HG03442 (cell line): ENCODE measurements around the gene ACTN1.
A peak's percentile ranks its signal among the peaks of the same experiment; 100 is the strongest.

ENCODE experiments used
- ATAC-seq: cut with Tn5 transposase; IDR thresholded peaks from one replicate; pipeline ENCODE4 v1.9.1; 2021; ENCODE audit warnings: mild to moderate bottlenecking, moderate library complexity; ENCODE audit not compliant: unreplicated experiment

Gene ACTN1

GRCh38 chr14:68921049-68921448 lies 58.1 kb downstream of the ACTN1 start:
- ATAC-seq, result no peak

- no peak for ATAC-seq
These were observed 59.8 kb downstream of the ACTN1 start for GRCh38 chr14:68919129-68919927.

- ATAC-seq, result no peak
These were observed 60.5 kb downstream of the ACTN1 start for GRCh38 chr14:68918612-68919011.

- ATAC-seq, result no peak
These were observed 62.7 kb downstream of the ACTN1 start for GRCh38 chr14:68916358-68916941.

GRCh38 chr14:68913516-68913915 lies 65.6 kb downstream of the ACTN1 start:
- ATAC-seq, result no peak

GRCh38 chr14:68911594-68912227 lies 67.4 kb downstream of the ACTN1 start:
- ATAC-seq, result peak; percentile 42

- no peak for ATAC-seq
These were observed 68.6 kb downstream of the ACTN1 start for GRCh38 chr14:68910540-68910939.

- no peak for ATAC-seq
These were observed 70.3 kb downstream of the ACTN1 start for GRCh38 chr14:68908803-68909202.

GRCh38 chr14:68908201-68908600 lies 70.9 kb downstream of the ACTN1 start:
- ATAC-seq, result no peak

GRCh38 chr14:68906439-68906838 lies 72.7 kb downstream of the ACTN1 start:
- no peak for ATAC-seq

GRCh38 chr14:68905107-68905895 lies 73.8 kb downstream of the ACTN1 start:
- no peak for ATAC-seq

GRCh38 chr14:68902357-68902756 lies 76.7 kb downstream of the ACTN1 start:
- no peak for ATAC-seq

GRCh38 chr14:68899033-68899603 lies 80.0 kb downstream of the ACTN1 start:
- no peak for ATAC-seq

- ATAC-seq, result no peak
These were observed 80.7 kb downstream of the ACTN1 start for GRCh38 chr14:68898248-68899032.

GRCh38 chr14:68897559-68898155 lies 81.4 kb downstream of the ACTN1 start:
- no peak for ATAC-seq

GRCh38 chr14:68896132-68896531 lies 83.0 kb downstream of the ACTN1 start:
- no peak for ATAC-seq

GRCh38 chr14:68894802-68895703 lies 84.0 kb downstream of the ACTN1 start:
- no peak for ATAC-seq

- ATAC-seq, result no peak
These were observed 85.0 kb downstream of the ACTN1 start for GRCh38 chr14:68894123-68894522.

GRCh38 chr14:68893566-68893965 lies 85.5 kb downstream of the ACTN1 start:
- no peak for ATAC-seq
